HG02759 (cell line): Measurements from ENCODE around the gene BPIFA2.
"Not testable (repeated sequence)": the region's sequence is repeated elsewhere in the genome, so short reads cannot be mapped to it uniquely, and the experiment has no call there.

Experiments
- ATAC-seq: cut with Tn5 transposase; IDR thresholded peaks from one replicate; pipeline ENCODE4 v1.9.1; 2021; ENCODE audit warnings: mild to moderate bottlenecking, moderate library complexity; ENCODE audit not compliant: unreplicated experiment

Gene BPIFA2

DNA sequence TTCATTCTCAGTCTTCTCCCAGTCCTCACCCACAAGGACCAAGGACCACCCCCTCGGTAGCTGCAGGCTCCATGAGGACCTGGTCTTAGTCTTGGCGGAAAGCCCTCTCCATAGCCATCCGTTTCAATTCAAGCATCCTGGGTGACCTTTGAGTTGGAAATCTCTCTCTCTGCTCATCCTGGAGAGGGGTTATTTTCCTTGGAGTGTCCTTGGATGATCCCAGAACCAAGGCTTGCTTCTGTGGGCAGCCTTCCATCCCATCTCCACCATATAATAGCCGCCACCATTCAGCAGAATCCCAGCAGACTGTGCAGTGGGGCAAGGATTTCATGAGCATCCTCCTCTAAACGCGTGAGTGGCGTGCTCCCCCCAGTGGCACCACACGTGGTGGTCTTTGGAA is at the start of gene BPIFA2:
TSS of gene BPIFA2 (plus strand) at position 301 of the 400 bp plus-strand sequence. CDS start 987 bp downstream, outside the sequence.
- ATAC-seq = no peak

DNA sequence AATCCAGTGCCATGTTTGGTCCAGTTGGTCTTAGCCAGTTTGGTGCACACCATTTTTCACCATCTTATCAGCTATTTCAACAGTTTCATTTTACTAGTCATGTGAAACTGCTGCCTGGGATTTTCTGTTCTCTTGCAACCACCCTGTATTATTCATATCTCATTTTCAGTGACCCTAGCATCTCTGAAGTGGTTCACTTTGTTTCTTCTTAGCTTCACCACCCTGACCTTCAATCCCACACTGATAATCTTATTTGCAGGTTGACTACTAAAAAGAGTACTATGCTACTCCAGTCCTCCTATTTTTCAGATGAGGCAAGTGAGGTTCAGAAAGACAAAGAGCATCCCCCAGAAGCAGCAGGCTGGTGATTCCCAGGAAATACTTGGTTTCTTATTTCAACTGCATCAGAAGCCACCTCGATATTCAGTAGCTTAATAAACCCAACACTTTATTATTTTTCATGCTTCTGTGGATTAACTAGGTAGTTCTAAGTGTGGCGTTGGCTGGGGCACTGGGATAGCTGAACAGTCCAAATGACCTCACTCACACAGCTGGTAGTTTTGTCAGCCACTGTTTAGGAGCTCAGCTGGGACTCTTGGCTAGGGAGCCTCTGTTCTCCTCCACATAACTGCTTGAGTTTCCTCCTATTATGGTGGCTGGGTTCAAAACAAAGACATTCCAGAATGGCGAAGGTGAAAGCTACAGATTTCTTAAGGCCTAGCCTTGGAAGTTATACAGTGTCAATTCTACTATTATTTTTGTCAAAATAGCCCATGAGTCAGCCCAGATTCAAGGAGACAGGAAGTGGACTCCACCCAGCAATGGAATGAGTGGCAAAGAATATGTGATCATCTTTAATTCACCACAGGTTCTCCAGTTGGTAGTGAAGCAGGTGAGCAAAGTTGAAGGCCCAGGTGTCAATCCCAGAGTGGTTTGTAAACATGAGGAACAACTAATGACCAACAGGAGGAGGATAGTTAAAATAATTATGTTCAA is 47.9 kb upstream of the BPIFA2 start:
- ATAC-seq = no peak

GRCh38 chr20:33120934-33121333 is 47.0 kb upstream of the BPIFA2 start:
- no peak for ATAC-seq

DNA sequence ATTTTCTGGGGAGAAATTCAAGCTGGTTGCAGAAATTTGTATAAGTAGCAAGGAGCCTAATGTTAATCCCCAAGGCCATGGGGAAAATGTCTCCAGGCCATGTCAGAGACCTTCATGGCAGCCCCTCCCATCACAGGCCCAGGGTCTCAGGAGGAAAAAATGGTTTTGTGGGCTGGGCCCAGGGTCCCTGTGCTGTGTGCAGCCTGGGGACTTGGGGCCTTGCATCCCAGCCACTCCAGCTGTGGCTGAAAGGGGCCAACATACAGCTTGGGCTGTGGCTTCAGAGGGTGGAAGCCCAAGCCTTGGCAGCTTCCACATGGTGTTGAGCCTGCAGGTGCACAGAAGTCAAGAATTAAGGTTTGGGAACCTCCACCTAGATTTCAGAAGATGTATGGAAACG is 45.7 kb upstream of the BPIFA2 start:
- not testable (repeated sequence) for ATAC-seq

- no peak for ATAC-seq
These were observed 43.7 kb upstream of the BPIFA2 start for GRCh38 chr20:33124261-33124660.

GRCh38 chr20:33124994-33125393 is 43.0 kb upstream of the BPIFA2 start:
- no peak for ATAC-seq

GRCh38 chr20:33125983-33126382 is 42.0 kb upstream of the BPIFA2 start:
- ATAC-seq = no peak

GRCh38 chr20:33127422-33128097 is 40.4 kb upstream of the BPIFA2 start:
- ATAC-seq = no peak

- ATAC-seq = no peak
These were observed 37.3 kb upstream of the BPIFA2 start for GRCh38 chr20:33130568-33131061.

DNA sequence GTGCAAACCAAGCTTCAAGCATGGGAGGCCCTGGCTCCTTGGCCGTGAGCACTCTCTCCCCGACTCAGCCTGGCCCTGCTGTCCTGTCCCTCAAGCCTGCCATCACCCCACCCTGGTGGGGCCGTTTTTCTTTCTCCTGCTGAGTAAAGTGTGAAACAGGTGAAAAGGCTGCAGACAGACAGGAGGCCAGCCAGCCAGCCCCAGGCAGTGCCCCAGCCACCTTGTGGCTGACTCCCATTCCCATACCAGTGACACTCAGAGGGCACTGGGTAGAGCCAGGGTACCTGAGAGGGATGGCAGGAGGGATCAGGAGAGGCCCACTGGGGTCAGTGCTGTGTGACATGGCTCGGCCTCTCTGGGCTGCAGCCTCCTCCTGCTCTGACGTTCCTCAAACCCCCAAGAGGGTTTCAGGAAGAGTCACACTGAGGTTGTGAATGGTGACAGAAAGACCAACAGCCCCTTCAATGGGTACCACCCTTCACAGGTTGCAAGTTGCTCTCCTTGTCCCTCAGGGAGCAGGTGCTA is 35.9 kb upstream of the BPIFA2 start:
- no peak for ATAC-seq

DNA sequence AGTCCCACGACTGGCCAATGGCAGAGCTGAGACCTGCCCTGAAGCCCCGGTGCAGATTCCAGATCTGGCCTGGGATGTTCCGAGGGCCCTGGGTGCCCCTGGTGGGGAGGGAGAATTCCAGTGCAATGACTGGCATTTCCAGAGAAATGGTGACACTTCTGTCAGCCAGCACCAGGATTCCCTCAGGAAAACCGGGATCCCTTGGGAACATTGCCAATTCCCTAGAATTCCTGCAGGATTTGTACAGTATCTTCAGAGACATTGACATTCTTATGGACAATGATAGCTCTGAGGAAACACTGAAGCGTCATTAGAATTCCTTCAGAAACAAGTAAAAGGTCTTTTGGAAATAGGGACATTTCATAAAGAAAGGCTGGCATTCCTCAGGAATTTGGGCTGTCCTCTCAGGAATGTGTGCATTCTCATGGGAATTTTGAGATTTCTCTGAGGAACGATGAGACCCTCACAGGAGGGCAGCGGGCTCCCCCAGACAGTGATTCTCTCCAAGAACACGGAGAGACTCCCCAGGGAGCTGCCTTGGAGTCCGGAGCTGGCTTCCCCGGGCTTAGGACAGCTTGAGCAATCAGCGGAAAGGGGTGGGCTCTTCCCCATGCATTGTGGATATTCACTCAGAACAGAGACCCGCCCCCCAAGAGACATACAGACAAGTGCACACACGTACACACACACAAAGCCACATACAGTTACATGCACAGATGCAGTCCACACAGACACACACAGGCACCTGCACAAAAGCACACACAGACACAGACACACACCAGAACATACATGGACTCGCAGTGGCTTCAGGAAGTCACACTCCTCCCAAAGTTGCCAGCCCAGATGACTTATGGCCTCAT is 35.2 kb upstream of the BPIFA2 start:
- ATAC-seq = no peak

- ATAC-seq = no peak
These were observed 34.5 kb upstream of the BPIFA2 start for GRCh38 chr20:33133373-33133941.

- ATAC-seq = no peak
These were observed 30.8 kb upstream of the BPIFA2 start for GRCh38 chr20:33137195-33137594.

DNA sequence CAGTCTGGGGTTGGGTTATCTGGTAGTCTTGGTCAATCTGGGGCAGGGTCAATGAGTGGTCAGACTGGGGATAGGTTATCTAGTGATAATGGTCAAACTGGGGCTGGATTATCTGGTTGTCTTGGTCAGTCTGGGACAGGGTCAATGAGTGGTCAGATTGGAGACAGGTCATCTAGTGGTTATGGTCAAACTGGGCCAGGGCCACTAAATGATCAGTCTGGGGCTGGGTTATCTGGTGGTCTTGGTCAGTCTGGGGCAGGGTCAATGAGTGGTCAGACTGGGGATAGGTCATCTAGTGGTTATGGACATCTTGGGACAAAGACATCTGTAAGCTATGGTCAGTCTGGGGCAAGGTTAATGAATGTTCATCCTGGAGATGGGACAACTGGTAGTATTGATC is 28.5 kb upstream of the BPIFA2 start:
- ATAC-seq = no peak

- no peak for ATAC-seq
These were observed 22.4 kb upstream of the BPIFA2 start for GRCh38 chr20:33145521-33145920.

DNA sequence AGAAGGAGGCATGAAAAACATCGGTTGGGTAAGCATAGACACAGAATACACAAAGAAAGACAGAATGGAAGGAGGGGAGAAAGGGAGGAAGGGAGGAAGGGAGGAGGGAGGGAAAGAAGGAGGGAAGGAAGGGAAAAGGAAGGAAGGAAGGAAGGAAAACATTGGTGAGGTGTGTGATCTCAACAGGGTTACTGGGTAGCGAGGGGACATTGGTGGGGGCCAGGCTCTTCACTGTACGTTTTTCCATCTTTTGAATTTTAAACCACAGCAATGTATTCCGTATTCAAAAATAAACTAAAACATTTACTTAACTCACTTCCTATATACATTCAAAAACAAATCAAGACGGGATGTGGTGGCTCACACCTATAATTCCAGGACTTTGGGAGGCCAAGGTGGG is 20.7 kb upstream of the BPIFA2 start:
- ATAC-seq = no peak

DNA sequence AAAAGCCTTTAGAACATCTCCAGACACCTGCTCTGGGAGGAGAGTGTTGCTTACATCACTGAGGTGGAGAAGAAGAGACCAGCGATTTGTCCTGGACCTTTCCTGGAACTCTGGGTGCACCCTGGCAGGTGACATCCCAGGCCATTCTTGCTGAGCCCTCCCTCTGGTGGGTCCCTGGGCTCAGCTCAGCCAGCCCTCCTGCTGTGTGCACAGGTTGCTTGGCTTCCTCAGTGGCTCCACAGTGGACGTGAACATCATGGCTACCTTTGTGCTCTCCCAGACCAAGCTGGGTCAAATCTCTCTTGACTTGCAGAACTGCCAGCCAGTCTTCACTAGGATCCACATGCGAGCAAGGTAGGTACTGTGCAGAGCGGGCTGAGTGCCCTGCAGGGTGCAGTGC is 19.9 kb upstream of the BPIFA2 start:
- no peak for ATAC-seq

- no peak for ATAC-seq
These were observed 13.7 kb upstream of the BPIFA2 start for GRCh38 chr20:33154252-33154651.

DNA sequence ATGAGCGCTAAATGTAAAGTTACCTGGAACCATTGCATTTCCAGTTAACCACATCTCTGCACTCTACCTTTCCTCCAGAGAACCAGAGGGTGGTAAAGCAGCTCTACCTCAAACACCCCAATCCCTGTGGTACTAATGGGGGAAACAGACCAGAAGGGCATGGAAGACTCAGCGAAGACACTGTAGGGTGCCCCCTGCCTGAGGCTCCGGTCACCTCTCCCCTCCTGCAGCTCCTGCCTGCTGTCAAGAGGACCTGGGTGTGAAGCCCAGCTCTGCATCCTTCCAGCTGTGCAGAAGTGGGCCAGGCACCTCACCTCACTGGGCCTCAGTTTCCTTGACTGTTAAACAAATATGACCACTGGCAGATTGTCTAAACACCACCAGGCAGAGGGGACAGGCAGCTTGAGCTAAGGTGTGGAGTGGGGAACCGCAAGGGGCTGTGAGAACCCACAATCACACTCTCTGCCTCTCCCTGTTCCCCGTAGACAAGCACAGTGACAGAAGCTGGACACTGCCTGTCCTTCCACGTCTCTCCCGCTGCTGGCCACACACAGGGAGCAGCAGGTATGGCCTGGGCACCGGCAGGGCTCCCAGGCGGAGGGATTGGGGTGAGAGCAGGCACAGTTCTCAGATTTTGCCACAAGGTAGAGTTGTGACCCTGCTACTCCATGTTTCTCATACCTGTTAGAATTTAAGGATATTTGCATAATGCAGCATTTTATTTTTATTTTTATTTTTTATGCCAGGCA is 9.1 kb upstream of the BPIFA2 start:
- ATAC-seq = no peak

DNA sequence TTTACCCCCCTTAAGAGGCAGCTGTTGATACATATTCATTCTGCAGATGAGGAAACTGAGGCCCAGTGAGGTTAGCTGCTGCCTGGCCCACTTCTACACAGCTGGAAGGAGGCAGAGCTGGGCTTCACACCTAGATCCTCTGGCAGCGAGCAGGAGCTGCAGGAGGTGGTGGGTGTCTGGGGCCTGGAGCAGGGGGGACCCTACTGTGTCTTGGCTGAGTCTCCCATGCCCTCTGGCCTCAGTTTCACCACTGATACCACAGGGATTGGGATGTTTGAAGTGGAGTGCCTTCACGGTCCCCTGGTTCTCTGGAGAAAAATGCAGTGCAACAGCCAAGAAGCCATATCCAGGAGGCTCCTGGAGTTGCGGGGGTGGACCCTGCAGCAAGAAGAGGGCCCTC is 8.2 kb upstream of the BPIFA2 start:
- no peak for ATAC-seq
